GM18867 (cell line): ENCODE data around the gene NFKB2.

Source experiments
- ATAC-seq: cut with Tn5 transposase; IDR thresholded peaks from one replicate; pipeline ENCODE4 v1.9.1; 2021; ENCODE audit warnings: mild to moderate bottlenecking, moderate library complexity; ENCODE audit not compliant: unreplicated experiment

The NFKB2 gene

DNA sequence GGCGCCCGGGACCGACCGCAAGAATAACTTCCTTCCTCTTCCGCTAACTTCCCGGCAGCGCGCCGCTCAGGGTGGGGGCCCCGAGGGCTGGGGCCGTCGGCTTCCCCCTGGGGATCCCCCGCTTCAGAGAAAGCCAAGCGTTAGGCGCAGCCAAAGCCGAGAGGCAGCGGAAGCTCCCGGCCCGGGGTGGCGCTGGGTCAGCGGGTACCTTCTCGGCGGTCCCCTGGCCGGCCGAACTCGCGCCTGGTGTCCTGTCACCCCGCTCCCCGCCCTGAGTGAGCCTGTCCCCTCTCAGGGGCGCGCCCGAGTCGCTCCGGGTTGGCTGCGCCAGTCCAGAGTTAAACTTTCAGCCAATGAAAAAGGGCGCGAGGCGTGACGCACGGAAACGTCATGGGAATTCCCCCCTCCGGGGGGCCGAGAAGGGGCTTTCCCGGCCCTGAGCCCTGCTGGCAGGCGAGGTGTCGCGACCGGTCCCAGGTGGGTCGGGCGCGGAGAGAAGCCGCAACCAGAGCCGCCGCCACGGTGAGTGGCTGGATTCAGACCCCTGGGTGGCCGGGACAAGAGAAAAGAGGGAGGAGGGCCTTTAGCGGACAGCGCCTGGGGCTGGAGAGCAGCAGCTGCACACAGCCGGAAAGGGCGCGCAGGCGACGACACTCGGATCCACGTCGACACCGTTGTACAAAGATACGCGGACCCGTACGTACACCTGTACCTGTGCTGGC, 1.3 kb upstream of the NFKB2 start:
- peak; percentile 82 for ATAC-seq

DNA sequence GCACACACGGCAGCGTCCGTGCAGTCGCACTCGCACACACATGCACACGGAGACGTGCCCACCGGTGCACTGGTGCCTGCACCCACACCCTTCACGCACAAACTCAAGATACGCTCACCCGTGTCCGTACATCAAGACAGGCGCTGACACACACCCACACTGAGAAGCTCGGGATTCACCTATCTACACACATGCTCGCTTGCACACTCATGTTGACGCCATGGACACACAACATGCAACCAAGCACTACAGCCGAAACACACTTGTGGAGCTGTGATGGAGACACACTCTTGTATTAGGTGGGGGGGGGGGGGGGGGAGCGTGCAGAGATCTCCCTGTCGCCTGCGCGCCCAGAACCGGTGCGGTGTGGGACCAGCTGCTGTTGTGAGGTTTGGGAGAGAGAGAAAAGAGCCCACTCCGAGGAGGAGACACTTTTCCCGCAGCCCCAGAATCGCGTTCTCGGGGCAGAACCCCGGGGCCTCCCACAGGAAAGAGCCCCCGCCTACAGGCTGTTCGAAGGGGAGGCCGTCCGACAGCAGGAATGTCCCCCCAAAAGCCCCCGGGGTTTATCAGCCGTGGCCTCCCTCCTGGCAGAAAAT, 605 bp upstream of the NFKB2 start:
- ATAC-seq, result peak; percentile 1

DNA sequence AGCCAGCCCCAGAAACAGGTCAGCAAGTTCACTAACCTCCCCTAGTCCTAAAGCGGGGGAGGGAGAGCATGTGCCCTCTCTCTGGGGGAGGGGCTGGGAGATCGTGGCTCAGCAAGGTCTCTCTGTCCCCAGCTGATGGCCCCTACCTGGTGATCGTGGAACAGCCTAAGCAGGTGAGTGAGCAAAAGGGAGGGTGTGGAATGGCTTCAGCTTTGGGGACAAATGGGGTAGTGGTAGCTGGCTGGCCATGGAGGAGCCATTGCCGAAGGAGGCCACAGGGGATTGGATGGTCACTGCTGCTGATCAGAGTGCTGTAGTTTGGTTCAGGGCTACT, 779 bp downstream of the NFKB2 start:
- ATAC-seq, result no peak

DNA sequence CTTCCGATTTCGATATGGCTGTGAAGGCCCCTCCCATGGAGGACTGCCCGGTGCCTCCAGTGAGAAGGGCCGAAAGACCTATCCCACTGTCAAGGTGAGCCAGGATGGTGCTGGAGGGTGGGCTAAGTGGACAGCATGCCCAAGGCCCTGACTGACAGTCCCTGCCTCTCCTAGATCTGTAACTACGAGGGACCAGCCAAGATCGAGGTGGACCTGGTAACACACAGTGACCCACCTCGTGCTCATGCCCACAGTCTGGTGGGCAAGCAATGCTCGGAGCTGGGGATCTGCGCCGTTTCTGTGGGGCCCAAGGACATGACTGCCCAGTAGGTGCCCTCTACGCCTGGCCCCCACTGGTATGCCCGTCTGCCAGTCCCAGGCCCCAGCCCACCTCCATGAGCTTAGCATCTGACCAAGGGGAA, 1.2 kb downstream of the NFKB2 start:
- no peak for ATAC-seq

DNA sequence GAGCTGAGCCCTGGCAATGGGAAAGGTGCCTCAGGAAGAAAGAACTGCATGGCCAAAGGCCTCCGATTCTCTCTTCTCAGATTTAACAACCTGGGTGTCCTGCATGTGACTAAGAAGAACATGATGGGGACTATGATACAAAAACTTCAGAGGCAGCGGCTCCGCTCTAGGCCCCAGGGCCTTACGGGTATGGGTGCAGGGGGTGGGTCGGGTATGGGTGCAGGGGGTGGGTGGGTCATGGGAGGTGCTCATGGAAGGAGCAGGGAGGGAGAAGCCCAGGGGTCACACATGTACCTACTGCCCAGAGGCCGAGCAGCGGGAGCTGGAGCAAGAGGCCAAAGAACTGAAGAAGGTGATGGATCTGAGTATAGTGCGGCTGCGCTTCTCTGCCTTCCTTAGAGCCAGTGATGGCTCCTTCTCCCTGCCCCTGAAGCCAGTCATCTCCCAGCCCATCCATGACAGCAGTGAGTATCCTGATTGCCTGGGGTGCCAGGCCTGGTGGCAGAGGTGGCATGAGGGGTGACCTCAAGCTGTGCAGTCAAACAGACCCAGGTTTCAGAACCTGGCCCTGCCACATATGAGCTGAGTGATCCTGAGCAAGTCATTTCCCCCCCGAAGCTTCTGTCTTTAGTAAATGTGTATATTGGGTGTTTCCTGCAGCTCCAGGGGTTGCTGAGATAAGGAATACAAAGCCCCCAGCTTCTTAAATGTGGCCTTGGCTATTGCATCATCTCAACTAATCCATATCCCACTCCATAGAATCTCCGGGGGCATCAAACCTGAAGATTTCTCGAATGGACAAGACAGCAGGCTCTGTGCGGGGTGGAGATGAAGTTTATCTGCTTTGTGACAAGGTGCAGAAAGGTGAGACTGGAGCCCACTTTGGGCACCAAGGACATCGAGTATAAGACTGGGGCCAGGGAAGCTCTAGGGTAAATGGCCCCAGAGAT, 2.0 kb downstream of the NFKB2 start:
- ATAC-seq, result no peak

DNA sequence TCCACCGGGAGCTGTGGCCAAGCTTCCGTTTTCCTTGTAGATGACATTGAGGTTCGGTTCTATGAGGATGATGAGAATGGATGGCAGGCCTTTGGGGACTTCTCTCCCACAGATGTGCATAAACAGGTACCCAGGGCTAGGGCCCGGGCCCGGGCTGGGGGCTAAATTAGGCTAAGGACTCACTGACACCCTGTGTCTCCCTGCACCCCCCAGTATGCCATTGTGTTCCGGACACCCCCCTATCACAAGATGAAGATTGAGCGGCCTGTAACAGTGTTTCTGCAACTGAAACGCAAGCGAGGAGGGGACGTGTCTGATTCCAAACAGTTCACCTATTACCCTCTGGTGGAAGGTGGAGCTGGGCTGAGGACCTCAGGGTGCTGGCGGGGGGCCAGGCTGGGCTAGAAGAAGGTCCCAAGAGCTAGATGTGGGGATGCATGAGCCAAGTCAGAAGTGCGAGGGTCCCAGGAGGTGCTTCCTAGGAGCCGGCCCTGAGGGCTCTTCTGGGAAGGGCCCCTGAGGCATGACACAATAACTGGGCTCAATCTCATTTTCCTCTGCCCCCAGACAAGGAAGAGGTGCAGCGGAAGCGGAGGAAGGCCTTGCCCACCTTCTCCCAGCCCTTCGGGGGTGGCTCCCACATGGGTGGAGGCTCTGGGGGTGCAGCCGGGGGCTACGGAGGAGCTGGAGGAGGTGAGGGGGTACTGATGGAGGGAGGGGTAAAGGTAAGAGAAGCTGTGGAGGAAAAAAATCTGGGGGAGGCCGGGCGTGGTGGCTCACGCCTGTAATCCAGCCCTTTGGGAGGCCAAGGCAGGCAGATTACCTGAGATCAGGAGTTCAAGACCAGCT, 2.9 kb downstream of the NFKB2 start:
- no peak for ATAC-seq

DNA sequence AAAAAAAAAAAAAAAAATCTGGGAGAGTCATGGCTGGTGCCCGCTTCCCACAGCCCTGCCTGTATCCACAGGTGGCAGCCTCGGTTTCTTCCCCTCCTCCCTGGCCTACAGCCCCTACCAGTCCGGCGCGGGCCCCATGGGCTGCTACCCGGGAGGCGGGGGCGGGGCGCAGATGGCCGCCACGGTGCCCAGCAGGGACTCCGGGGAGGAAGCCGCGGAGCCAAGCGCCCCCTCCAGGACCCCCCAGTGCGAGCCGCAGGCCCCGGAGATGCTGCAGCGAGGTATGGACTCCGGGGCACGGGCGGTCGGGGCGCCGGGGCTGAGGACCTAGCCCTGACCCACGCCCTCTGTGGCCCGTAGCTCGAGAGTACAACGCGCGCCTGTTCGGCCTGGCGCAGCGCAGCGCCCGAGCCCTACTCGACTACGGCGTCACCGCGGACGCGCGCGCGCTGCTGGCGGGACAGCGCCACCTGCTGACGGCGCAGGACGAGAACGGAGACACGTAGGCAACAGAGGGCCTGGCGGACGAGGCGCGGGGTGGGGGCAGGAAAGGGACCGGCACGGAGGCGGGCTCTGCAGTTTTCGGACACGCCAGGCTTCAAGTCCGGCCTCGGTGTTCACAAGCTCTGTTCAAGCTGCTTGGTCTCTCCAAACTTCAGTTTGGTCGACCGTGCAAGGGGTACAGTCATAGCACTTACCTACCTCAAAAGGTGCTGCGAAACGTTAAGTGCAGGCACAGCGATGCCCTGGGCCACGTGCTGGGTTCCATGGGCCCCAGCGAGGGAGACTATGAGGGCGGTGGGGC, 3.9 kb downstream of the NFKB2 start:
- ATAC-seq, result peak; percentile 43

DNA sequence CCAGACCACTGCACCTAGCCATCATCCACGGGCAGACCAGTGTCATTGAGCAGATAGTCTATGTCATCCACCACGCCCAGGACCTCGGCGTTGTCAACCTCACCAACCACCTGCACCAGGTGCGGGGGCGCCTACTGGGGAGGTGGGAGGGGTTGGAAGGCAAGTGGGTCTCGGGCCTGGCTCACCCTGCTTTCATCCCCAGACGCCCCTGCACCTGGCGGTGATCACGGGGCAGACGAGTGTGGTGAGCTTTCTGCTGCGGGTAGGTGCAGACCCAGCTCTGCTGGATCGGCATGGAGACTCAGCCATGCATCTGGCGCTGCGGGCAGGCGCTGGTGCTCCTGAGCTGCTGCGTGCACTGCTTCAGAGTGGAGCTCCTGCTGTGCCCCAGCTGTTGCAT, 4.6 kb downstream of the NFKB2 start:
- ATAC-seq, result no peak

DNA sequence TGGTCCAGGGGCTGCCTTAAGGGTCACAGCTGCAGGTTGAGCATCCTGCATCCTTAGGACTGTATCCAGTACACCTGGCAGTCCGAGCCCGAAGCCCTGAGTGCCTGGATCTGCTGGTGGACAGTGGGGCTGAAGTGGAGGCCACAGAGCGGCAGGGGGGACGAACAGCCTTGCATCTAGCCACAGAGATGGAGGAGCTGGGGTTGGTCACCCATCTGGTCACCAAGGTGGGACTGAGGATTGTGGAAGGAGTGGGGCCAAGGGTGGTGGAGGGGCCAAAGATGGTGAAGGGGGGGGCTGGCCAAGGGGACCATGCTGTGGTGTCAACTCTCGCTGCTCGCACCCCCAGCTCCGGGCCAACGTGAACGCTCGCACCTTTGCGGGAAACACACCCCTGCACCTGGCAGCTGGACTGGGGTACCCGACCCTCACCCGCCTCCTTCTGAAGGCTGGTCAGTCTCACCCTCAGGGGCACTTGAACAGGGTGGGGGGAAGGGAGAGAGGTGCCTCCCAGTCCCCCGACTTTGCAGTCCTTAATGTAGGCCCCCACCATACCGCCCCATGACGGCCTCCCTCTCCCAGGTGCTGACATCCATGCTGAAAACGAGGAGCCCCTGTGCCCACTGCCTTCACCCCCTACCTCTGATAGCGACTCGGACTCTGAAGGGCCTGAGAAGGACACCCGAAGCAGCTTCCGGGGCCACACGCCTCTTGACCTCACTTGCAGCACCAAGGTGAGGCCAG, 5.3 kb downstream of the NFKB2 start:
- no peak for ATAC-seq

DNA sequence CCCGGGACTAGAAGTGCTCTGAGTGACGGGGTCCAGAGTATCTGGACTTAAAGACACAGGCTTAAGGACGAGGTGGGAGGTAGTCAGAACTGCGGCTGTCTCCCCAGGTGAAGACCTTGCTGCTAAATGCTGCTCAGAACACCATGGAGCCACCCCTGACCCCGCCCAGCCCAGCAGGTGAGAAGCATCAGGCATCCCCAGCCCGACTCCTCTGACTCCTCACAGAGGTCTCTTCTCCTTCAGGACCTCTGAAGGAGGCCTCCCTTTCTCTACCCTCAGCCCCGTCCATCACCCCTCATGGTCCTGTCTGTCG, 5.8 kb downstream of the NFKB2 start:
- ATAC-seq, result no peak

DNA sequence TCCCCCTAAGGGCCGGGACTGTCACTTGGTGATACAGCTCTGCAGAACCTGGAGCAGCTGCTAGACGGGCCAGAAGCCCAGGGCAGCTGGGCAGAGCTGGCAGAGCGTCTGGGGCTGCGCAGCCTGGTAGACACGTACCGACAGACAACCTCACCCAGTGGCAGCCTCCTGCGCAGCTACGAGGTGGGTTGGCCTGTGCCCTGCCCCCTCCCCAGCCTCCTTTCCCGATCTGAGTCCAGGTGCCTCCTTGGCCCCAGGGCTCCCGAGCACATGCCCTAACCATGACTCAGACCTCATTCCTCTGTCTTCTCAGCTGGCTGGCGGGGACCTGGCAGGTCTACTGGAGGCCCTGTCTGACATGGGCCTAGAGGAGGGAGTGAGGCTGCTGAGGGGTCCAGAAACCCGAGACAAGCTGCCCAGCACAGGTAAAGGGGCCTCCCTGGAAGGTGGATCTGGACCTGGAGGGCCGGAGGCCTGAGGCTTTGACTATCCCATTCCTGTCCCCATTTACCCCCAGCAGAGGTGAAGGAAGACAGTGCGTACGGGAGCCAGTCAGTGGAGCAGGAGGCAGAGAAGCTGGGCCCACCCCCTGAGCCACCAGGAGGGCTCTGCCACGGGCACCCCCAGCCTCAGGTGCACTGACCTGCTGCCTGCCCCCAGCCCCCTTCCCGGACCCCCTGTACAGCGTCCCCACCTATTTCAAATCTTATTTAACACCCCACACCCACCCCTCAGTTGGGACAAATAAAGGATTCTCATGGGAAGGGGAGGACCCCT, 6.4 kb downstream of the NFKB2 start:
- ATAC-seq, result no peak

DNA sequence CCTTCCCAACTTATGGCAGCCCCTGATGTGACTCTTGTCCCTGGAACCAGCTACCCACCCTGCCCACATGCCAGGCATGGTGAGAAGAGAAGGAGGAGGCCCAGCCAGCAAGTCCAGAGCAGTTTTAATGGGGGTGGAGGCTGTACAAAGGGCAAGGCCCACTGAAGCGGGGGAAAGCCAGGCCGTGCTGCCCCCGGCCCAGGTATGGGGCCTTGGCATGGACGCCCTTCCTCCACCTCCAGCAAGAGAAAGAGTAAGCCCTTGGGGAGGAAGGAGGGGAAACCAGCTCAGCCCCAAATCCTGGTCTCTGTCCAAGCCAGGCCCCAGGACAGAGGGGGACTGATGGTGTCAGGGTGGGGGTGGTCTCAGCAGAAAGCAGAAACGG, 7.0 kb downstream of the NFKB2 start:
- ATAC-seq, result no peak

DNA sequence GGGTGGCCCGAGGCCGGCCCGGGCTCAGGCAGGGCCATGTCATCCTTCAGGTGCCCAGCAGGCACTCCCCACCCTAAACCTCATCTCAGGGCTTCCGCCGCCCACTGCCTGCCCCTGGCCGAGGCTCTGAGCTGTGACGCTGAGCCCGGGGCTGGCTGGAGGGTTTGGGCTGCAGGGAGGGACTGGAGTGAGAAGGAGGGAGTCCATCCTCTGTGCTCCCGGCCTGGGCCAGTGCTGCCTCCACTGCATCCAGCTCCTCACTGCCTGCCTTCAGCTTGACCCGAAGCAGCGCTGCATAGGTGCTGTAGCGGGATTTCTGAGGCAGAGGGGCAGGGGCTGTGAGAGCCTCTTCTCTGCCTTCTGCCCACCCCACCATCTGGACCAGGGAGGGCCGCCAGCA, 7.6 kb downstream of the NFKB2 start:
- no peak for ATAC-seq

DNA sequence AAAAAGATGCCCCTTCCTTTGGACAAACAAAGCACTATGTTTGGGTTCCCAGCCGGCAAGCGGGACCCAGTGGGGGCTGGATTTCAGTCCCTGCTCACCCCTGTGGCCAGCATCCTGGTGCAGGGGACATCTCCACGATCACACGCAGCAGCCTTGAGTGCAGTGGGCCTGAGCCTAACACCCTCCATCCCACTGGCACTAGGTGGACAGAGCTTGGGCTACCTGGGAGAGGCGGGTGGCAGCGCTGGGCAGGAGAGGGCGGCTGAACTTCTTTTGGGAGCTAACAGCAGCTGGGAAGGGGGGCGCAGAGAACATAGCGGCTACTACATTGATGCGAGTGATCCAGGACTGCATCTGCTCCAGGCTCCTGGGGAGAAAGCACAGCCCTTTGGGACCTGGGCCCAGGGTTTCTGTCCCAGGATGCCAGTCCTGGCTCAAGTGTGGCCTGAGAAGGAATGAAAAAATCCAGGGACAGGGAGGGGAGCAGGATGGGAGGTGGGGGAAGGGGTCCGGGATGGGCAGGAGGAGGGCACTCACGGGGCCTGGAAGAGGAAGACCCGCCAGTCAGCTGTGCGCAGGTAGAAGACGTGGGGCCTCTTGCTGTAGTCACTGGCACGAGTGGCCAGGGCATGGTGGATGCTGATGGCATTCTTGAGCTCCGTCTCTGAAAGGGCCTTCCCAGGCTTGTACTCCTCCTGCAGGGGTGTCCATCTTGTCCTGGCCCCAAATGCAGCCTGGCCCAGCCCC, 9.0 kb downstream of the NFKB2 start:
- ATAC-seq, result no peak

DNA sequence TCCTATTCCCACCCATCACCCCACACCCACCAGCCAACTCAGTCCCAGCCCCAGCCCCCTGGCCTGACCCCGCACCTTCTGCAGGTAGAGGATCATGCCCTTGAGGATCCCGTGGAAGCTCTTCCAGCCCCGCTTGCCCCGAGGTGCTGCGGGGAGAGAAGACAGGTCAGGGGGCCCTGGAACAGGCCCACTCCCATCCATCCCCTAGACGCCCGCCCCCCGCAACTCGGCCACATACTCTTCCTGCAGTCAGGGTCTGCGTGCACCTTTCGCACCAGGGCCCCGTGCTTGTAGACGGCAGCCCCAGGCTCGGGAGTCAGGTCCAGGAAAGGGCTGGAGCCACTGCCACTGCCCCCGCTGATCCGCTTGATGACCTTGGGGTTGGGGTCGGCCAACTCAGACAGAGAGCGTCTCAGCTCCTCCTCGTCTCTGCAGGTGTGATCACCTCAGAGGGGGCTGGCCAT, 9.6 kb downstream of the NFKB2 start:
- no peak for ATAC-seq

DNA sequence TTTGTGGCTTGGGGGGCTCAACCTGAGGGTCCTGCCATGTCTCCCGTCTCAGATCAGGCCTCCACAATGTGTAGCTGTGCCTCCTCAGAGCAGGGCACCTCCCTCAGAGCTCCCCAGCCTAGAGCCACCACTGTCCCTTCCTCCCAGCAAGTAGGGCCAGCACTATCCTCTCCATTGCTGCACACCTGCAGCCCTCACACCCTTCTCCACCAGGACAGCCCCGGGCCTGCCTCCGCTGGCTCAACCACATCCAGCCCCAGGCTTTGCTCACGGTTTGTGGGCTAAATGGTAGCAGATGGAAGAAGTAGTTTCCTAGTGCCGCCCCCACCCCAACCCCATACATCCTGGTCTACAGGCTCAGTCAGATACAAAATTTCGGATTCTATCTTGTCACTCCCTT, 10.1 kb downstream of the NFKB2 start:
- no peak for ATAC-seq

DNA sequence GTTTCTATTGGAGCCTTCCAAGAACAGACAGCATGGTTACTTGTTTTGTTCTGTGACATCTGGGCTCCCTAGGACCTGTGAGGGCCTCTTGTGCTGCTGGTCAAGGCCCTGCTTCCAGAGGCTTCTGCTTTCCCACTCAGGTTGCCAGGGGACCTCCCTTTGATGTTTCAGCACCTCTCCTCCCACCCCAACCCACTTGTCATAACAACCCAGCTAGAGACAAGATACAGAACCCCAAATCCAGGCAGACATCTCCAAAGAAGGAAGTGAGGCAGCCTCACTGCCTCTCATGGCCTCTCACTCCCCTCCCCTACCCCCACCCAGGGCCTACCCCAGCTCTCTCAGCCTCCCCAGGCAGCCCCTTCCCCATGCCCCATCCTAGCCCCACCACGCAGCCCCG, 11.3 kb downstream of the NFKB2 start:
- ATAC-seq, result no peak
